B cell (primary cell): Measurements from ENCODE around the gene PPP6R3.

ENCODE experiments used
- EZH2 ChIP-seq: IDR thresholded peaks from 2 replicates; pipeline ENCODE4 v1.6.1; 2012; ENCODE audit warnings: borderline replicate concordance, low read depth, mild to moderate bottlenecking, moderate library complexity, low read length; ENCODE audit not compliant: insufficient read depth, poor library complexity, severe bottlenecking
- TF ChIP-seq, protein P1 (sequence below): fragments of 200-600 bp; IDR thresholded peaks from one replicate; pipeline ENCODE4 v1.8.0; 2022; ENCODE audit warnings: antibody characterized with exemption, mild to moderate bottlenecking

DNA sequence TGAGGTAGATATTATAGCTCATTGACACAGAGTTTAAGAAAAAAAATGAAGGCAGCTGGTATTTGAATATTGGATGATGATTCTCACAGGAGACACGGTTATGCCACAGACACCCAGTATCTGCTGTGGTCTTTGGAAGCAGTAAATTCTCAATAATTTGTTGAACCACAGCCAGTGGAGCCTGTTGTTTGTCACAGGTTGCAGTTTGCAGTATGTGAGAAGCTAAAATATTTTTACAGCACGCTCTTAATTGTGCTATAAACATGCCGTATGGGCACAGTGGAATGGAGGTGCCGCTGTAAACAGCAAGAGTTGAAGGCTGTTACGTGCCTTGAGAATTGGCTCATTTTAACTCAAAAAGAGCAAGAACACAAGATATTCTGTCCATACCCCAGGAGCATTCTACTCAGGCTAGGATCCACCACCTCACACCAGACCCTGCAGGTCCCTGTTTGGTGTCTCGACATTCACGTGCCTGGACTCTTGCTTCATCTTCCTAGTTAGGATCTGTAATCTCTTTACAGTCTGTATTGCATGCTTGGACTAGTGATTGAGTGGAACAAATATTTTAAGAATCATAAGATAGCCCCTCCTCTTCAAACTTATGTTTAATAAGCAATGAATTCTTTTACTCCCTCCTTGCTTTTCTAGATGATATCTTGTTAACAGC, 129.1 kb downstream of the PPP6R3 start:
- TF ChIP-seq, protein P1, sequence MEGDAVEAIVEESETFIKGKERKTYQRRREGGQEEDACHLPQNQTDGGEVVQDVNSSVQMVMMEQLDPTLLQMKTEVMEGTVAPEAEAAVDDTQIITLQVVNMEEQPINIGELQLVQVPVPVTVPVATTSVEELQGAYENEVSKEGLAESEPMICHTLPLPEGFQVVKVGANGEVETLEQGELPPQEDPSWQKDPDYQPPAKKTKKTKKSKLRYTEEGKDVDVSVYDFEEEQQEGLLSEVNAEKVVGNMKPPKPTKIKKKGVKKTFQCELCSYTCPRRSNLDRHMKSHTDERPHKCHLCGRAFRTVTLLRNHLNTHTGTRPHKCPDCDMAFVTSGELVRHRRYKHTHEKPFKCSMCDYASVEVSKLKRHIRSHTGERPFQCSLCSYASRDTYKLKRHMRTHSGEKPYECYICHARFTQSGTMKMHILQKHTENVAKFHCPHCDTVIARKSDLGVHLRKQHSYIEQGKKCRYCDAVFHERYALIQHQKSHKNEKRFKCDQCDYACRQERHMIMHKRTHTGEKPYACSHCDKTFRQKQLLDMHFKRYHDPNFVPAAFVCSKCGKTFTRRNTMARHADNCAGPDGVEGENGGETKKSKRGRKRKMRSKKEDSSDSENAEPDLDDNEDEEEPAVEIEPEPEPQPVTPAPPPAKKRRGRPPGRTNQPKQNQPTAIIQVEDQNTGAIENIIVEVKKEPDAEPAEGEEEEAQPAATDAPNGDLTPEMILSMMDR: no peak
- TF ChIP-seq EZH2: no peak
